ENCODE measurements around the gene OGT. TPM values are rescaled to one million over a fixed set of nuclear protein-coding genes. Genes with fewer than 3 reads are reported as not detected.
"Not testable (repeated sequence)": the region's sequence is repeated elsewhere in the genome, so short reads cannot be mapped to it uniquely, and the experiment has no call there.

The OGT gene
- polyA plus RNA-seq, 3 donors: 11.7 to 310 (median 14.0) TPM

- Mint-ChIP-seq H3K4me3 (no peak overlapping the region), H3K27ac (peak overlapping the region in 1 of 7 donors; percentile 76)
- intact Hi-C loops (cut with micrococcal nuclease): no loop called here
Observed at GRCh38 chrX:71586929-71587328, 54.0 kb downstream of the OGT start.

GRCh38 chrX:71593210-71593609 is 60.3 kb downstream of the OGT start:
- H3K9me3 Mint-ChIP-seq; H3K27ac ChIP-seq (ENCODE audit: low read depth in 1 of 2, low read length in 2 of 2); DNase-seq; H3K4me1 ChIP-seq (ENCODE audit: control insufficient read depth in 1 of 2, insufficient read depth in 2 of 2, low read length in 2 of 2); H3K27me3 Mint-ChIP-seq (ENCODE audit: low read depth in 3 of 3); H4K20me1 ChIP-seq (ENCODE audit: insufficient read depth, low read length); H3K4me2 ChIP-seq (replicated peaks; ENCODE audit: extremely low read depth, low read length, poor library complexity, severe bottlenecking); H3K27me3 ChIP-seq (ENCODE audit: control insufficient read depth in 2 of 2, insufficient read depth in 2 of 2, low read length in 2 of 2); H3K4me1 Mint-ChIP-seq; H2AFZ ChIP-seq (ENCODE audit: insufficient read depth, low read depth, low read length, poor library complexity, severe bottlenecking); H3K4me3 Mint-ChIP-seq; H3K79me2 ChIP-seq (ENCODE audit: insufficient read depth, low read length); H3K4me3 ChIP-seq (replicated peaks in 1 of 3; ENCODE audit: low read depth in 2 of 3, low read length in 3 of 3); intact Hi-C loops (cut with micrococcal nuclease); H3K9ac ChIP-seq (ENCODE audit: insufficient read depth, low read length, poor library complexity, severe bottlenecking); H3K27ac Mint-ChIP-seq; H3K9me3 ChIP-seq (replicated peaks in 1 of 2; ENCODE audit: control insufficient read depth in 1 of 2, insufficient read depth in 1 of 2, low read length in 2 of 2): not testable (repeated sequence)
- no CpG with 5 or more reads among the region's 8 CpGs for WGBS (ENCODE audit: insufficient coverage)
- H3K36me3 ChIP-seq (replicated peaks in 1 of 2; ENCODE audit: control insufficient read depth in 1 of 2, insufficient read depth in 2 of 2, low read length in 2 of 2): peaks cover 14 to 26% of the 10 kb centered on the region in 2 donors
- H3K36me3 Mint-ChIP-seq: peaks cover 20 to 22% of the 10 kb centered on the region in 2 donors

More at GRCh38 chrX:71586929-71587328, 54.0 kb downstream of the OGT start:
- no peak for TF ChIP-seq CTCF (IDR thresholded peaks at IDR 0.05)
- Histone ChIP-seq H3K79me2 (ENCODE audit: insufficient read depth, low read length) (no peaks in the 10 kb centered on the region), H3K27ac (ENCODE audit: low read depth in 1 of 2, low read length in 2 of 2) (no peak overlapping the region), H3K4me2 (replicated peaks; ENCODE audit: extremely low read depth, low read length, poor library complexity, severe bottlenecking) (no peak overlapping the region), H4K20me1 (ENCODE audit: insufficient read depth, low read length) (no peaks in the 10 kb centered on the region), H3K4me3 (replicated peaks in 1 of 3; ENCODE audit: low read depth in 2 of 3, low read length in 3 of 3) (no peak overlapping the region), H3K9ac (ENCODE audit: insufficient read depth, low read length, poor library complexity, severe bottlenecking) (no peak overlapping the region), H3K4me1 (ENCODE audit: control insufficient read depth in 1 of 2, insufficient read depth in 2 of 2, low read length in 2 of 2) (no peaks in the 10 kb centered on the region), H3K36me3 (replicated peaks in 1 of 2; ENCODE audit: control insufficient read depth in 1 of 2, insufficient read depth in 2 of 2, low read length in 2 of 2) (peaks cover 0 to under 1% of the 10 kb centered on the region in 2 donors), H2AFZ (ENCODE audit: insufficient read depth, low read depth, low read length, poor library complexity, severe bottlenecking) (no peak overlapping the region), H3K27me3 (ENCODE audit: control insufficient read depth in 2 of 2, insufficient read depth in 2 of 2, low read length in 2 of 2) (no peaks in the 10 kb centered on the region), H3K9me3 (replicated peaks in 1 of 2; ENCODE audit: control insufficient read depth in 1 of 2, insufficient read depth in 1 of 2, low read length in 2 of 2) (no peaks in the 10 kb centered on the region)
- H3K4me1 Mint-ChIP-seq: no peaks in the 10 kb centered on the region
- WGBS (ENCODE audit: insufficient coverage): 88% methylated on average over 1 of the region's 2 CpGs
- H3K36me3 Mint-ChIP-seq: peaks cover 2 to 3% of the 10 kb centered on the region in 2 donors
- no peak for DNase-seq
- peaks cover 0 to 2% (median 0%) of the 10 kb centered on the region in 7 donors for H3K9me3 Mint-ChIP-seq
- peaks cover 0 to 7% (median 0%) of the 10 kb centered on the region in 3 donors for H3K27me3 Mint-ChIP-seq (ENCODE audit: low read depth in 3 of 3)
